OCI-M2 (cell line): ENCODE results near the gene PARD6G.
"Not testable (repeated sequence)": the region's sequence is repeated elsewhere in the genome, so short reads cannot be mapped to it uniquely, and the experiment has no call there.

Experiments
- DNase-seq: peaks from one replicate; lab custom pipeline; 2025; ENCODE audit not compliant: unreplicated experiment; lab: John Stamatoyannopoulos, UW

Gene PARD6G

GRCh38 chr18:80241919-80242777, 5.2 kb downstream of the PARD6G start:
- no peak for DNase-seq

DNA sequence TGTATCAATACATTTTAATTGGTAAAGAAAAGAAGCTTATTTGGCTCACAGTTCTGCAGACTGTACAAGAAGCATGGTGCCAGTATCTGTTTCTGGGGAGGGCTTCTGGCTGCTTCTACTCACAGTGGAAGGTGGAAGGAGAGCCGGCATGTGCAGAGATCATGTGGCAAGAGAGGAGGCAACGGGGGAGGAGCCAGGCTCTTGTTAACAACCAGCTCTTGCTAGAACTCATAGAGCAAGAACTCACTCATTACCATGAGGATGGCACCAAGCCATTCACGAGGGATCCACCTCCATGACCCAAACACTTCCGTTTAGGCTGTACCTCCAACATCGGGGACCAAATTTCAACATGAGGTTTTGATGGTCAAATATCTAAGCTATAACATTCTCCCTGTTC, 7.5 kb downstream of the PARD6G start:
- DNase-seq, result no peak

- no peak for DNase-seq
These were observed 8.6 kb downstream of the PARD6G start for GRCh38 chr18:80238651-80239260.

DNA sequence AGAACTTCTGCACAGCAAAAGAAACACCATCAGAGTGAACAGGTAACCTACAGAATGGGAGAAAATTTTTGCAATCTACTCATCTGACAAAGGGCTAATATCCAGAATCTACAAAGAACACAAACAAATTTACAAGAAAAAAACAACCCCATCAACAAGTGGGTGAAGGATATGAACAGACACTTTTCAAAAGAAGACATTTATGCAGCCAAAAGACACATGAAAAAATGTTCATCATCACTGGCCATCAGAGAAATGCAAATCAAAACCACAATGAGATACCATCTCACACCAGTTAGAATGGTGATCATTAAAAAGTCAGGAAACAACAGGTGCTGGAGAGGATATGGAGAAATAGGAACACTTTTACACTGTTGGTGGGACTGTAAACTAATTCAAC, 9.8 kb downstream of the PARD6G start:
- not testable (repeated sequence) for DNase-seq

DNA sequence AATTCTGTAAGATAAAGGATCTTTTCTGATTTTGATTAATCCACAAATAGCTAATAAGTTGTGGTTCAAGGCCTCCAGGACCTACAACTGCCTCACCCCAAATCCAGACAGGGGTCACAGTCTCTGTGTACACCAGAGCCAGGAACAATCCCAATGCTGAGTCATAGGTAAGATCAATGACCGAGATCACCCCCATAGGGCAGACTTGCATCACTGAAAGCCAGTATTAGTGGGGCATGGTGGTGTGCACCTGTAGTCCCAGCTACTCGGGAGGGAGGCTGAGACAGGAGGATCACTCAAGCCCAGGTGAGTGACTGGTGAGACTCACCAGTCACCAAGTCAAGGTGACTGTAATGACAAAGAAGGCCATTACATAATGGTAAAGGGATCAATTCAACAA, 12.9 kb downstream of the PARD6G start:
- DNase-seq, result no peak

- DNase-seq, result no peak
These were observed 13.4 kb downstream of the PARD6G start for GRCh38 chr18:80233899-80234298.

- DNase-seq, result no peak
These were observed 14.0 kb downstream of the PARD6G start for GRCh38 chr18:80233201-80233835.

DNA sequence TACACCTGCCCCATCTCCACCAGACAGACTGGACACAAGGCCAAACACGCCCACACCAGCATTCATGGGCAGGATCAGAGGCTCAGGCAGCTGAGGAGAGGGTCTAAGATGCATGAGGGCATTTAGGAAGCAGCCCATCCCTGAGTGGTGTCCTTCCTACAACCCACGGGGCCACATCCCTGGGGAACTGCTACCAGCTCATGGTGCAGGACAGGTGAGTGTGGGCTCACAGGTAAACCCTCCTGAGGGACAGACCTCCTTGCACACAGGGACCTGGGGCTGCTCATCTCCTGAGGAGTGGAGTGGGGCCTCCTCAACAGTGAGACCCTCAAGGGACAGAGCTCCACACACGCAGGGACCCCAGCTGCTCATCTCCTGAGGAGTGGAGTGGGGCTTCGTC, 14.6 kb downstream of the PARD6G start:
- no peak for DNase-seq

DNA sequence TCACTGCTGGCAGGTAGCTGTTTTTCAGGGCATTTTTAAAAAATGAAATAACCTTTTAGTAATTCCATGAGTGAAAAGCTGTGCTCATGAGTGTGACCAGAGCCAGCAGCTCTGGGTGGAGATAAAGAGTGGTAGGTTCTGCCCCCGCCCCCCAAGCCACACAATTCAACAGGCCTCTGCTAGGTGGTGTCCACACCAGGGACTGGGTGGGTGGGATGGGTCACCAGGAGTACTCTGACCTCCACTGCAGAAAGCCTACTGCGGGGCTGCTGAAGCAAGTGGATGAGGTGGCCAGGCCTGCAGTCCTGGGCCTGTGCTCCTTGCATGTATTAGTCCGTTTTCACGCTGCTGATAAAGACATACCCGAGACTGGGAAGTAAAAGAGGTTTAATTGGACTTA, 15.3 kb downstream of the PARD6G start:
- no peak for DNase-seq

GRCh38 chr18:80231616-80232015, 15.7 kb downstream of the PARD6G start:
- no peak for DNase-seq

- DNase-seq, result no peak
These were observed 16.2 kb downstream of the PARD6G start for GRCh38 chr18:80231151-80231550.

GRCh38 chr18:80229766-80230745, 17.3 kb downstream of the PARD6G start:
- no peak for DNase-seq

GRCh38 chr18:80229363-80229762, 18.0 kb downstream of the PARD6G start:
- no peak for DNase-seq

DNA sequence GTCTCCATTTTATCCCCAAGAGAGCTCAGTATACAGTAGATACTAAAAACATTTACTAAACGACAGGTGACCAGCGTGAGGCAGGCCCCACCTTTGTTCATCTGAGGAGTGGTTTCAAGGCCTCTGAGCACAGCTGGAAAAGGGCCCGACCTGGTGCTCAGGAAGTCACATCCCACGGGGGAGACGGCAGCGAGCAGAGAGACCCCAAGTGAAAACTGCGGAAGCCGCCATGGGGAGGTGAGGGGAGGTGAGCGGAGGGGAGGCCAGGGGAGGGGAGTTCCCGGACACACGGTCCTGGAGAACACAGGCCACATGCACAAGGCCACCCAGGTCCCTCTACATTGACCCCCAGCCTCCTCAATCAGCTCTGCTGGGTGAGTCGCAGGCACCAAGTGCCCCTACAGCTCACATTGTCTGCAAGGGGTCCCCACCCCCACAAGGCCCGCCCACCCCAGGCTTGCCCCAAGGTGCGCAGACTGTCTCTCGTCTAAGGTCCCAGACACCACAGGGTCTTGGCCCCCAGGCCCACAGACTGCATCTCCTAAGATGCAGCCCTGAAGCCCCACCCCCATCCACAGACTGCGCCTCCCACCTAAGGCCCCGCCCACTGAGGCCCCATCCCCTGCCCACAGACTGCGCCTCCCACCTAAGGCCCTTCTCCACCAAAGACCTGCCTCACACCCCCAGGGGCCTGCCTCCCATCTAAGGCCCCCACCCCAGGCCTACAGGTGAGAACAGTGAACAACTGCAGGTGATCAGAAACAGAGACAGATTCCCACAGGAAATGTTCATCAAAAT, 19.1 kb downstream of the PARD6G start:
- DNase-seq, result no peak

DNA sequence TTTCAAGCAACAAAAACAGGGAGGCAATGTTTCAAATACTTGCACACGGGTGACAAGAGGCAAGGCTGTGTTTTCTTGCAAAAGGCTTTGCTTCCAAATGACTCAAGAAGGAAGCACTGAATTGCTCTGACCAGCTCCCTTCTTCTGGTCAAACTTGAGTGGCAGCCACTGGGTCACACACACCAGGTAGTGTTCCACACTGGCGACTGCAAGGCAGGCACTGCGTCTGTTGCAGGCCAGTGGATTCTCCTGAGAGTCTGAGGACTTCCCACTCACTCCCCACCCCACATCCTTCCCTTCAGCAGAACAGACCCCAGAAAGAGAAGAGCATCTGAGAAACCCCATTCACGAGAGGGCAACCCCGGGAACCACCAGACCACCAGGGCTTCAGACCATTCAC, 19.8 kb downstream of the PARD6G start:
- no peak for DNase-seq

- no peak for DNase-seq
These were observed 21.6 kb downstream of the PARD6G start for GRCh38 chr18:80225685-80226084.

DNA sequence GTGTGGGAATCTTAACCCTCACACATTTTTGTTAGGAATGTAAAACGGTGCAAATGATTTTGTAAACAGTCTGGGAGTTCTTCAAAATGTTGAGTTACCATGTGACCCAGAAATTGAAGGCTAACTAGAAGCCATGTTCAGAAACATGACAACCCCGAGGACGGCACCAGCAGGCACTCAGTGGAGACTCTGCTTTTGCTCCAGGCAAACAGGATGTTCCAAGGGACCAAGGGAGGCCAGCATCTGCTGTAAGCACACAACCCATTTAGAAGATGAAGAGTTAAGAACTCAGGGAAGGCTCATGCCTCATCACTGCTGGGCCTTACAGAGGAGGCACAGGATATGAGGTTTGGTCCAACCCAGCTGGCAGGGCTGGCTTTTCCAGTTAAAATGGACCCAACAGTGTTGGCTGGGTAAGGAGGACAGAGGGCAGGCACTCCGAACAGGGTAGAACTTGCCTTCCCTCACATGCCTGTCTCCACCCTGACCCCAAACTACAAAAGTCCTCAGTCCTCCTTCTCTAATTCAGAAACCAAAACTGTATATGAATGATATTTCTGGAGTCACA, 23.6 kb downstream of the PARD6G start:
- no peak for DNase-seq

GRCh38 chr18:80219488-80219887, 27.8 kb downstream of the PARD6G start:
- not testable (repeated sequence) for DNase-seq

- DNase-seq, result no peak
These were observed 28.7 kb downstream of the PARD6G start for GRCh38 chr18:80218341-80219227.
